Erythroblast (primary cell): ENCODE measurements around the gene LRFN5.

Experiments used
- DNase-seq, 2 experiments: peaks; one replicate each; lab custom pipeline; 2025; lab: John Stamatoyannopoulos, UW
- GATA1 ChIP-seq: IDR thresholded peaks from 2 replicates; pipeline ENCODE4 v1.6.1; 2011; ENCODE audit warnings: low read depth, mild to moderate bottlenecking, control low read depth, low read length, moderate library complexity
- POLR2A ChIP-seq: IDR thresholded peaks from 2 replicates; pipeline ENCODE4 v1.6.1; 2011; ENCODE audit warnings: mild to moderate bottlenecking, low read length

The LRFN5 gene

DNA sequence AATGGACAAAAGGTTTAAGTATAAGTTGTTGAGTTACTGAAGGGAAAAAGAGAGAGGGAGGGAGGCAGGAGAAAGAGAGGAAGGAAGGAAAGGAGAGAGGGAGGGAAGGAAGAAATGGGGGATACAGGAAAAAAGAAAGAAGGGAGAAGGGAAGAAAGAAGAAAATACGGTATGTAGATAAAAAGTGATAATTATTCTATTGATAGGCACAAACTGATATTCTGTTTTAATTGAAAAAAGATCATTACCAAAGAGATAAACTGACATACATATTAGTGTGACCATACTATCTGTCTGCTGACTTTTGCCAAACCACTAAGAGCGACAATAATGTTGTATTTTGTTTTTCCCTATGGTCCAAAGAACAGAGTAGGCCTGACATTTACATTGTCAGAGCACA lies 154.5 kb downstream of the LRFN5 start:
- DNase-seq: no peak
- TF ChIP-seq POLR2A (no peak), GATA1 (no peak)

GRCh38 chr14:41766772-41767171 lies 160.1 kb downstream of the LRFN5 start:
- TF ChIP-seq GATA1: no peak
- no peak for TF ChIP-seq POLR2A
- DNase-seq: no peak

- DNase-seq: no peak
- TF ChIP-seq GATA1: no peak
- TF ChIP-seq POLR2A: no peak
Measured at GRCh38 chr14:41773536-41774279, 167.0 kb downstream of the LRFN5 start.

- DNase-seq: no peak
Measured at GRCh38 chr14:41782511-41782910, 175.8 kb downstream of the LRFN5 start.

DNA sequence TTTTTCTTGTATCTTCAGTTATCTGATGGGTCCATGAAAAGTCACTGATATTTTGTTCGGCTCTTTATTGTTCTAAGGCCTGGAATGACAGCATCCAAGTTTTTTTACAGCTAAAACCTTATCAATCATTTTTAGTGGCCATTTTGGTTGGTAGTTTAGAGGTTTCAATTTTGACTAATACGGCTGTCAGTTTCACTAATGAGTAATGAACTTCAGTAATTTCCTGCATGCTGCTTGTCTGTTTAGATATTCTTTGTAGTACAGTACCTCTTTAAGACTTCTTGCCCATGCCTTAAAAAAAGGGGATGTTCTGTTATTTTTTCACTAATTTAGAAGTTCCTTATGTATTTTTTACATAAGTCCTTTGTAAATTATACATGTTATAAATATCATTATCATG lies 176.7 kb downstream of the LRFN5 start:
- DNase-seq: no peak
- no peak for TF ChIP-seq GATA1
- no peak for TF ChIP-seq POLR2A

More at GRCh38 chr14:41782511-41782910, 175.8 kb downstream of the LRFN5 start:
- TF ChIP-seq GATA1 (no peak), POLR2A (no peak)

- DNase-seq: no peak
- TF ChIP-seq POLR2A: no peak
- no peak for TF ChIP-seq GATA1
Measured at GRCh38 chr14:41785696-41786095, 179.0 kb downstream of the LRFN5 start.

DNA sequence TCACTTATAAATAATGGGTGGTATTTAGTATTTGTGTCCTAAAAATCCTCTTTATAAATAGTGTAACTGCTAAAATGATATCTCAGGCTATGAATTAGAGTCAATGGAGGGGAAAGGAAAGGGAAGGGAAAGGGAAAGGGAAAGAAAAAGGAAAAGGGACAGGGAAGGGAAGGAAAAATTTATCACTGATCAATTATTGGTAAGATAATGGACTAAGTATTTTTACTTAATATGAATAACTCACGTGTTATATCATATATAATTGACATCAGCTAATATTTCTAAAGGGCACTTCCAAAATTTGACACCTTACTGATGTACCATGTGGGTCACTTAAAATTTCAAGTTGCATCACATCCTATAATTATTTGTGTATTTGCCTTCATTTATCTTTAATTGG lies 193.1 kb downstream of the LRFN5 start:
- no peak for TF ChIP-seq GATA1
- TF ChIP-seq POLR2A: no peak
- DNase-seq: no peak

GRCh38 chr14:41805633-41806032 lies 199.0 kb downstream of the LRFN5 start:
- TF ChIP-seq POLR2A: no peak
- no peak for TF ChIP-seq GATA1
- no peak for DNase-seq

- TF ChIP-seq POLR2A: no peak
- no peak for TF ChIP-seq GATA1
- no peak for DNase-seq
Measured at GRCh38 chr14:41806366-41806975, 199.8 kb downstream of the LRFN5 start.

DNA sequence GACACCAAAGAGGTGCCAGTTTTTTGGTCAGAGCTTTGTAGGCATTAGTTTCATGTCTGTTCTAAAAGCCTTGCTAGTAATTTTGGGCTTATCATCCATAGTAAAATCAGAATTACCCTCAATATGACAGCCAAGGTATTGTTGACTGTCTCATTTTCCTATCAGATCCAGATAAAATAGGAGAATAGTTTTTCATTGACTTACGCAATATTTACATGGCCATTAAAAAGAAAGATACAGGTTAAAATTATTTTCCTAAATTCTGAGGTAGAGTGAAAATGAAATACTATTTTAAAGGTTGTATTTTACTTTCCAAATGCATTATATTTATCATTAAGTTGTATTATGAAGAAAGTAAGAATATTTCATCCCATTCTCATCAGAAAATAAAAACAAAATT lies 203.7 kb downstream of the LRFN5 start:
- no peak for TF ChIP-seq GATA1
- TF ChIP-seq POLR2A: no peak
- no peak for DNase-seq

GRCh38 chr14:41817626-41818025 lies 210.9 kb downstream of the LRFN5 start:
- no peak for TF ChIP-seq GATA1
- TF ChIP-seq POLR2A: no peak
- no peak for DNase-seq

DNA sequence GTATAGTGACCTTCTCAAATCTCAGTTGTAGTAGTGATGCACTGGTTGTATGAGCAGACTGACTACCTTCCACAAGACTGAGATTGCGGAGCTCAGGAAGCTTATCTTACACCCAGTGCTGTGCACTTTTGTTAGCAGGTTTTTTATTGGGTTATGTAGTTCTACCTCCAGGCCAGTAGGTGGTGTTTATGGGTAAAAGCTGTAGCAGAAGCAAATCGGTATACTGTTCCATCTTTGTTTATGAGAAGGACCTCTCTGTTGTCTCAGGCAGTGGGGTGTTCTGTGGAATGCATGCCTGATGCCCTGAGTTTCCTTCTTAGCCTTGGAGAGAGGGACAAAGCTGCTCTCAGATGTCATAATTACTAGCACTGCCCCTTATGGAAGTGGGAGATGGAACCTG lies 217.8 kb downstream of the LRFN5 start:
- no peak for TF ChIP-seq POLR2A
- TF ChIP-seq GATA1: no peak
- DNase-seq: no peak

DNA sequence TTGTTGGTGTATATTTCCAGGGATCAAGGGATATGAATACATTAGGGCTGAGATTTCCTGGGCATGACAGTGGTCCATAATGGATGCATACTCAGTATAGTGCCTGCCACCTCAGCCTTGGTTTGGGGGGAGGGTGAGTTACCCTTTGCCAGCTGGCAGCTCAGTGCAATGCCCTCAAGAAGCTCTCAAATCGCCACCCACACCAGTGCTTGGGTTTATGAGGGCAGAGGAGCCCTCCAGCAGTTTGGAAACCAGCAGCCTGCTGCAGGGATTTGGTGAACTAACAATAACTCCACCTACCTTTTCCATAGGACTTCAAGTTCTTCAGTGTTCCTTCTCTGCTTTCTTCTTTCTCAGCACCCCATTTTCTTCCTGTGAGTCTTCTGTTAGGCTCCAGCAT lies 218.9 kb downstream of the LRFN5 start:
- DNase-seq: no peak
- no peak for TF ChIP-seq GATA1
- TF ChIP-seq POLR2A: no peak

DNA sequence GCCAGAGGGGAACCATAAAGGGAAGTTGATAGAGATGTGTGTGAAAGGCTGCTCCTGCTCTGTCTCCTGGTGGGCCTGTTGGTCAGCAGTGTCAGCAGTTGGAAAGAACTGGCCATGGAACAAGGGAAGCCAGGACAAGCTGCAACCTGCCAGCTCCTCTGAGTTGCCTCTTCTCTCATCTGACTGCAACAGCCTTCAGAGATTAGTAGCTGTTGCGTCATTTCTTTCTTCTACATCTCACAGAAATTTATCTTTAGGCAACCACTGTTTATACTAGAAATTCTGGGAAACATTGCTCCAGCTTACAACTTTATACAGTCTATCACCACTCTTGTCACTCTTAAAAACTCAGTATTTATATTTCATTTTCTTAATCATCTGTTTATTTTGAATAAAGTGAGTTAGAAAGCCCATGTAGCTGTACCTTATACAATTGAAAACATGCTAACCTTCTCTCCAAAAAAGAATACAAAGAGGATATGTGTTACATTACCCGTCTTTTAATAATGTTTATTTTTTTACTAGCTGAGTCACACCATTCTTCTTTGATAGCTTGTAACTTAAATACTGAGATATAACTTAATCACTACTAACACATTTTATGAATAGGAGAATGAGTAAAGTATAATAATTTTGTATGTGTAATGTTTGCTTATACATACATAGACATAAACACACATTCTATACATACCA lies 224.2 kb downstream of the LRFN5 start:
- TF ChIP-seq GATA1 (no peak), POLR2A (no peak)
- no peak for DNase-seq
